Measurements from ENCODE around the gene MT1E.

Gene MT1E

DNA sequence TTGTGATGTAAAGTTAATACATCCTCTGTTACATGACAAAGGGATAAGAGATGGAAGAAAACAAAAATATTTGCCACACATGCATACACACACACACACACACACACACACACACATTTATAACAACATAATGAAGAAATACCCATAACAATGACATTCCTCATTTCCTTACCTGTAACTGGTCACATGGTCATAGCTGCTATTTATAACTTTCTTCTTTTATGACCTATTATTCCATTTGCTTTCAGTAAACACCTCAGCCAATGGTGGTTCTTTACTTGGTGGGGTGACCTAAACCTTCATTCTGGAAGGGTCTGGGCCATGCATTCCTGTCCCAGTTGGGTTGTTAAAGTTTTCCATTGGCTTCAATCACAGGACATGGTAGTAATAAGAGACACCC is 11.9 kb upstream of the MT1E start:
- Histone ChIP-seq H3K27me3 (ENCODE audit: insufficient read depth, poor library complexity, severe bottlenecking) (peaks cover 11% of the 10 kb centered on the region), H3K4me3 (replicated peaks; ENCODE audit: insufficient read depth, low read length) (no peak overlapping the region)
- TF ChIP-seq, protein P1, sequence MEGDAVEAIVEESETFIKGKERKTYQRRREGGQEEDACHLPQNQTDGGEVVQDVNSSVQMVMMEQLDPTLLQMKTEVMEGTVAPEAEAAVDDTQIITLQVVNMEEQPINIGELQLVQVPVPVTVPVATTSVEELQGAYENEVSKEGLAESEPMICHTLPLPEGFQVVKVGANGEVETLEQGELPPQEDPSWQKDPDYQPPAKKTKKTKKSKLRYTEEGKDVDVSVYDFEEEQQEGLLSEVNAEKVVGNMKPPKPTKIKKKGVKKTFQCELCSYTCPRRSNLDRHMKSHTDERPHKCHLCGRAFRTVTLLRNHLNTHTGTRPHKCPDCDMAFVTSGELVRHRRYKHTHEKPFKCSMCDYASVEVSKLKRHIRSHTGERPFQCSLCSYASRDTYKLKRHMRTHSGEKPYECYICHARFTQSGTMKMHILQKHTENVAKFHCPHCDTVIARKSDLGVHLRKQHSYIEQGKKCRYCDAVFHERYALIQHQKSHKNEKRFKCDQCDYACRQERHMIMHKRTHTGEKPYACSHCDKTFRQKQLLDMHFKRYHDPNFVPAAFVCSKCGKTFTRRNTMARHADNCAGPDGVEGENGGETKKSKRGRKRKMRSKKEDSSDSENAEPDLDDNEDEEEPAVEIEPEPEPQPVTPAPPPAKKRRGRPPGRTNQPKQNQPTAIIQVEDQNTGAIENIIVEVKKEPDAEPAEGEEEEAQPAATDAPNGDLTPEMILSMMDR (IDR thresholded peaks at IDR 0.05; ENCODE audit: insufficient read depth, low read length) = no peak
- no peak for TF ChIP-seq POLR2AphosphoS5 (IDR thresholded peaks at IDR 0.05; ENCODE audit: low read depth)
- no peak for TF ChIP-seq SPI1 (IDR thresholded peaks at IDR 0.05; ENCODE audit: borderline replicate concordance, low read depth)
- TF ChIP-seq GABPA (IDR thresholded peaks at IDR 0.05; ENCODE audit: low read depth) = no peak
- TF ChIP-seq, protein P2, sequence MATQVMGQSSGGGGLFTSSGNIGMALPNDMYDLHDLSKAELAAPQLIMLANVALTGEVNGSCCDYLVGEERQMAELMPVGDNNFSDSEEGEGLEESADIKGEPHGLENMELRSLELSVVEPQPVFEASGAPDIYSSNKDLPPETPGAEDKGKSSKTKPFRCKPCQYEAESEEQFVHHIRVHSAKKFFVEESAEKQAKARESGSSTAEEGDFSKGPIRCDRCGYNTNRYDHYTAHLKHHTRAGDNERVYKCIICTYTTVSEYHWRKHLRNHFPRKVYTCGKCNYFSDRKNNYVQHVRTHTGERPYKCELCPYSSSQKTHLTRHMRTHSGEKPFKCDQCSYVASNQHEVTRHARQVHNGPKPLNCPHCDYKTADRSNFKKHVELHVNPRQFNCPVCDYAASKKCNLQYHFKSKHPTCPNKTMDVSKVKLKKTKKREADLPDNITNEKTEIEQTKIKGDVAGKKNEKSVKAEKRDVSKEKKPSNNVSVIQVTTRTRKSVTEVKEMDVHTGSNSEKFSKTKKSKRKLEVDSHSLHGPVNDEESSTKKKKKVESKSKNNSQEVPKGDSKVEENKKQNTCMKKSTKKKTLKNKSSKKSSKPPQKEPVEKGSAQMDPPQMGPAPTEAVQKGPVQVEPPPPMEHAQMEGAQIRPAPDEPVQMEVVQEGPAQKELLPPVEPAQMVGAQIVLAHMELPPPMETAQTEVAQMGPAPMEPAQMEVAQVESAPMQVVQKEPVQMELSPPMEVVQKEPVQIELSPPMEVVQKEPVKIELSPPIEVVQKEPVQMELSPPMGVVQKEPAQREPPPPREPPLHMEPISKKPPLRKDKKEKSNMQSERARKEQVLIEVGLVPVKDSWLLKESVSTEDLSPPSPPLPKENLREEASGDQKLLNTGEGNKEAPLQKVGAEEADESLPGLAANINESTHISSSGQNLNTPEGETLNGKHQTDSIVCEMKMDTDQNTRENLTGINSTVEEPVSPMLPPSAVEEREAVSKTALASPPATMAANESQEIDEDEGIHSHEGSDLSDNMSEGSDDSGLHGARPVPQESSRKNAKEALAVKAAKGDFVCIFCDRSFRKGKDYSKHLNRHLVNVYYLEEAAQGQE (IDR thresholded peaks at IDR 0.05; ENCODE audit: insufficient replicate concordance, low read depth) = no peak

DNA sequence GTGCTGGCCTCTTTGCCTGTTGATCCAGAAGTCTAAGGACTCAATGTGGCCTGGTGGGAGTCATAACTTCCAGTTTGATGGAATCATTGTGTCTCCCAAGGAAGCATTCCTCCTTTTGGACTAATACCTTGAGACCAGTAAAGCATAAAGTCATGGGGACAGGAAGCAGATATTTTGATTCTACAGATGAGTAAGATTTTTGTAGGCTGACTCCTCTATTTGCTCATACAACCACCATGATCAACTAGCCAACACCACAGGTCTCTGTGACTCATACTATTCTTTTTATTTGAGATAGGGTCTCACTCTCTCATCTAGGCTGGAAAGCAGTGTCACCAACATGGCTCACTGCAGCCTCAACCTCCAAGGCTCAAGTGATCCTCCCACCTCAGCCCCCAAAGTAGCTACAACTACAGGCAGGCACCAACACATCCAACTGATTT is 11.0 kb upstream of the MT1E start:
- no peak overlapping the region for H3K27ac ChIP-seq (replicated peaks)
- no peak for DNase-seq (ENCODE audit: low read depth in 1 of 2, low spot score in 1 of 2)
- H3K4me3 ChIP-seq (replicated peaks; ENCODE audit: insufficient read depth, low read length) = no peak overlapping the region
- no peak for TF ChIP-seq POLR2AphosphoS5 (IDR thresholded peaks at IDR 0.05; ENCODE audit: low read depth)
- TF ChIP-seq, protein P1 (IDR thresholded peaks at IDR 0.05; ENCODE audit: insufficient read depth, low read length) = no peak
- no peak for TF ChIP-seq SPI1 (IDR thresholded peaks at IDR 0.05; ENCODE audit: borderline replicate concordance, low read depth)
- TF ChIP-seq GABPA (IDR thresholded peaks at IDR 0.05; ENCODE audit: low read depth) = no peak
- TF ChIP-seq, protein P2 (IDR thresholded peaks at IDR 0.05; ENCODE audit: insufficient replicate concordance, low read depth) = no peak
- H3K27me3 ChIP-seq (ENCODE audit: insufficient read depth, poor library complexity, severe bottlenecking) = peaks cover 11% of the 10 kb centered on the region

More for the DNA sequence above, 11.9 kb upstream of the MT1E start:
- H3K27ac ChIP-seq (replicated peaks) = no peak overlapping the region
- DNase-seq (ENCODE audit: low read depth in 1 of 2, low spot score in 1 of 2) = no peak

DNA sequence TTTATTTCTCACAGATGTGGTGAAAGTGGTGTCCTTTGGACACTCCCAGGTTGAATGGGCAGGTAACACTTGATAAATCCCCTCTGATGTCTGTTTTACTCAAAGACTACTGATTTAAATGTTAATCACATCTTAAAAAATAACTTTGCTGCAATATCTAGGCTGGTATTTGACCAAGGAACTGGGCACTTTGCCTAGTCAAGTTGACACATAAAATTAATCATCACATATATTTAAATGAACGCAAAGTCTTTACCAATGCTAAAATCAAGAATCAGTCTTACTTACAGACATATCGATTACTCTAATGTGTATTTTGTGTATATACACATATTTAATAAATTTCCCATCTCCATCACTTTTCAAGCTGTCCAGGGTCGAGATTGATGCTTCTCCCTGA is 10.2 kb upstream of the MT1E start:
- no peak overlapping the region for H3K4me3 ChIP-seq (replicated peaks; ENCODE audit: insufficient read depth, low read length)
- no peak overlapping the region for H3K27ac ChIP-seq (replicated peaks)
- no peak for DNase-seq (ENCODE audit: low read depth in 1 of 2, low spot score in 1 of 2)
- H3K27me3 ChIP-seq (ENCODE audit: insufficient read depth, poor library complexity, severe bottlenecking) = peaks cover 11% of the 10 kb centered on the region
- TF ChIP-seq POLR2AphosphoS5 (IDR thresholded peaks at IDR 0.05; ENCODE audit: low read depth) = no peak
- TF ChIP-seq, protein P1 (IDR thresholded peaks at IDR 0.05; ENCODE audit: insufficient read depth, low read length) = no peak
- TF ChIP-seq SPI1 (IDR thresholded peaks at IDR 0.05; ENCODE audit: borderline replicate concordance, low read depth) = no peak
- TF ChIP-seq, protein P2 (IDR thresholded peaks at IDR 0.05; ENCODE audit: insufficient replicate concordance, low read depth) = no peak

All from HL-60 (cell line).